ENCODE data around the gene MASP2.
"Not testable (repeated sequence)": the region's sequence is repeated elsewhere in the genome, so short reads cannot be mapped to it uniquely, and the experiment has no call there.

The MASP2 gene

GRCh38 chr1:11046625-11047365, at the start of gene MASP2:
MASP2 (minus strand) TSS chr1:11047239; CDS start chr1:11047207, 32 bp downstream.
- TF ChIP-seq, protein P1, sequence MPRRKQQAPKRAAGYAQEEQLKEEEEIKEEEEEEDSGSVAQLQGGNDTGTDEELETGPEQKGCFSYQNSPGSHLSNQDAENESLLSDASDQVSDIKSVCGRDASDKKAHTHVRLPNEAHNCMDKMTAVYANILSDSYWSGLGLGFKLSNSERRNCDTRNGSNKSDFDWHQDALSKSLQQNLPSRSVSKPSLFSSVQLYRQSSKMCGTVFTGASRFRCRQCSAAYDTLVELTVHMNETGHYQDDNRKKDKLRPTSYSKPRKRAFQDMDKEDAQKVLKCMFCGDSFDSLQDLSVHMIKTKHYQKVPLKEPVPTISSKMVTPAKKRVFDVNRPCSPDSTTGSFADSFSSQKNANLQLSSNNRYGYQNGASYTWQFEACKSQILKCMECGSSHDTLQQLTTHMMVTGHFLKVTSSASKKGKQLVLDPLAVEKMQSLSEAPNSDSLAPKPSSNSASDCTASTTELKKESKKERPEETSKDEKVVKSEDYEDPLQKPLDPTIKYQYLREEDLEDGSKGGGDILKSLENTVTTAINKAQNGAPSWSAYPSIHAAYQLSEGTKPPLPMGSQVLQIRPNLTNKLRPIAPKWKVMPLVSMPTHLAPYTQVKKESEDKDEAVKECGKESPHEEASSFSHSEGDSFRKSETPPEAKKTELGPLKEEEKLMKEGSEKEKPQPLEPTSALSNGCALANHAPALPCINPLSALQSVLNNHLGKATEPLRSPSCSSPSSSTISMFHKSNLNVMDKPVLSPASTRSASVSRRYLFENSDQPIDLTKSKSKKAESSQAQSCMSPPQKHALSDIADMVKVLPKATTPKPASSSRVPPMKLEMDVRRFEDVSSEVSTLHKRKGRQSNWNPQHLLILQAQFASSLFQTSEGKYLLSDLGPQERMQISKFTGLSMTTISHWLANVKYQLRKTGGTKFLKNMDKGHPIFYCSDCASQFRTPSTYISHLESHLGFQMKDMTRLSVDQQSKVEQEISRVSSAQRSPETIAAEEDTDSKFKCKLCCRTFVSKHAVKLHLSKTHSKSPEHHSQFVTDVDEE (CRISPR knock-in tag; IDR thresholded peaks at IDR 0.05), result no peak
- TF ChIP-seq PATZ1 (CRISPR knock-in tag; IDR thresholded peaks at IDR 0.05; ENCODE audit: borderline replicate concordance), result no peak
- no peak for TF ChIP-seq OSR1 (CRISPR knock-in tag; IDR thresholded peaks at IDR 0.05)
- TF ChIP-seq CSRNP3 (CRISPR knock-in tag; IDR thresholded peaks at IDR 0.05), result no peak
- TF ChIP-seq ZFP30 (CRISPR knock-in tag; IDR thresholded peaks at IDR 0.05), result no peak
- TF ChIP-seq PPARA (CRISPR knock-in tag; IDR thresholded peaks at IDR 0.05; ENCODE audit: borderline replicate concordance), result no peak
- TF ChIP-seq RARB (CRISPR knock-in tag; IDR thresholded peaks at IDR 0.05), result no peak
- no peak for TF ChIP-seq ZNF70 (CRISPR knock-in tag; IDR thresholded peaks at IDR 0.05)
- TF ChIP-seq POU6F1 (CRISPR knock-in tag; IDR thresholded peaks at IDR 0.05; ENCODE audit: borderline replicate concordance, low read depth), result no peak
- no peak for TF ChIP-seq ARNTL (CRISPR knock-in tag; IDR thresholded peaks at IDR 0.05; ENCODE audit: borderline replicate concordance, low read depth)
- TF ChIP-seq ZNF565 (CRISPR knock-in tag; conservative IDR thresholded peaks at IDR 0.05; ENCODE audit: low read depth), result no peak
- no peak for TF ChIP-seq CREB5 (CRISPR knock-in tag; IDR thresholded peaks at IDR 0.05; ENCODE audit: low read depth)
- TF ChIP-seq BACH2 (CRISPR knock-in tag; IDR thresholded peaks at IDR 0.05; ENCODE audit: borderline replicate concordance), result no peak
- no peak for TF ChIP-seq ZNF8 (CRISPR knock-in tag; IDR thresholded peaks at IDR 0.05)
- TF ChIP-seq ZFP3 (CRISPR knock-in tag; IDR thresholded peaks at IDR 0.05), result no peak
- no peak for TF ChIP-seq ISL1 (CRISPR knock-in tag; IDR thresholded peaks at IDR 0.05)
- no peak for TF ChIP-seq GLIS3 (CRISPR knock-in tag; IDR thresholded peaks at IDR 0.05)
- no peak for TF ChIP-seq CSDC2 (CRISPR knock-in tag; IDR thresholded peaks at IDR 0.05)
- no peak for TF ChIP-seq TOX (CRISPR knock-in tag; IDR thresholded peaks at IDR 0.05; ENCODE audit: borderline replicate concordance)
- ATAC-seq, result no peak

DNA sequence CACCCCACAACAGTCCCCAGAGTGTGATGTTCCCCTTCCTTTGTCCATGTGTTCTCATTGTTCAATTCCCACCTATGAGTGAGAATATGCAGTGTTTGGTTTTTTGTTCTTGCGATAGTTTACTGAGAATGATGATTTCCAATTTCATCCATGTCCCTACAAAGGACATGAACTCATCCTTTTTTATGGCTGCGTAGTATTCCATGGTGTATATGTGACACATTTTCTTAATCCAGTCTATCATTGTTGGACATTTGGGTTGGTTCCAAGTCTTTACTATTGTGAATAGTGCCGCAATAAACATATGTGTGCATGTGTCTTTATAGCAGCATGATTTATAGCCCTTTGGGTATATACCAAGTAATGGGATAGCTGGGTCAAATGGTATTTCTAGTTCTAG, 36.7 kb upstream of the MASP2 start:
- ATAC-seq, result not testable (repeated sequence)

GRCh38 chr1:11080931-11081330, 33.9 kb upstream of the MASP2 start:
- no peak for ATAC-seq
- TF ChIP-seq RARB (CRISPR knock-in tag; IDR thresholded peaks at IDR 0.05) (no peak), PATZ1 (CRISPR knock-in tag; IDR thresholded peaks at IDR 0.05; ENCODE audit: borderline replicate concordance) (no peak), CSRNP3 (CRISPR knock-in tag; IDR thresholded peaks at IDR 0.05) (no peak), ESRRG (CRISPR knock-in tag; IDR thresholded peaks at IDR 0.05) (no peak), SNAI2 (CRISPR knock-in tag; IDR thresholded peaks at IDR 0.05) (no peak), ZNF8 (CRISPR knock-in tag; IDR thresholded peaks at IDR 0.05) (no peak), GLIS3 (CRISPR knock-in tag; IDR thresholded peaks at IDR 0.05) (no peak), OSR1 (CRISPR knock-in tag; IDR thresholded peaks at IDR 0.05) (no peak), ZFP30 (CRISPR knock-in tag; IDR thresholded peaks at IDR 0.05) (no peak), CSDC2 (CRISPR knock-in tag; IDR thresholded peaks at IDR 0.05) (no peak)
- TF ChIP-seq, protein P1 (CRISPR knock-in tag; IDR thresholded peaks at IDR 0.05), result no peak

Data from SK-N-SH treated with all-trans-retinoic acid at 6 μM for 48 hours (cell line).